GM10266 (cell line): Measurements from ENCODE around the gene KRT79.

Source experiments
- DNase-seq: peaks from one replicate; pipeline ENCODE4 v3.0.0; 2012; ENCODE audit errors: extremely low spot score
- TF ChIP-seq, protein P1 (sequence below): IDR thresholded peaks from 2 replicates; pipeline ENCODE4 v1.5.1; 2012; ENCODE audit warnings: mild to moderate bottlenecking, low read depth; ENCODE audit not compliant: control insufficient read depth, insufficient read depth; ENCODE audit errors: missing control alignments

The KRT79 gene

GRCh38 chr12:52790427-52791270 is 43.5 kb downstream of the KRT79 start:
- DNase-seq, result no peak
- TF ChIP-seq, protein P1, sequence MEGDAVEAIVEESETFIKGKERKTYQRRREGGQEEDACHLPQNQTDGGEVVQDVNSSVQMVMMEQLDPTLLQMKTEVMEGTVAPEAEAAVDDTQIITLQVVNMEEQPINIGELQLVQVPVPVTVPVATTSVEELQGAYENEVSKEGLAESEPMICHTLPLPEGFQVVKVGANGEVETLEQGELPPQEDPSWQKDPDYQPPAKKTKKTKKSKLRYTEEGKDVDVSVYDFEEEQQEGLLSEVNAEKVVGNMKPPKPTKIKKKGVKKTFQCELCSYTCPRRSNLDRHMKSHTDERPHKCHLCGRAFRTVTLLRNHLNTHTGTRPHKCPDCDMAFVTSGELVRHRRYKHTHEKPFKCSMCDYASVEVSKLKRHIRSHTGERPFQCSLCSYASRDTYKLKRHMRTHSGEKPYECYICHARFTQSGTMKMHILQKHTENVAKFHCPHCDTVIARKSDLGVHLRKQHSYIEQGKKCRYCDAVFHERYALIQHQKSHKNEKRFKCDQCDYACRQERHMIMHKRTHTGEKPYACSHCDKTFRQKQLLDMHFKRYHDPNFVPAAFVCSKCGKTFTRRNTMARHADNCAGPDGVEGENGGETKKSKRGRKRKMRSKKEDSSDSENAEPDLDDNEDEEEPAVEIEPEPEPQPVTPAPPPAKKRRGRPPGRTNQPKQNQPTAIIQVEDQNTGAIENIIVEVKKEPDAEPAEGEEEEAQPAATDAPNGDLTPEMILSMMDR, result no peak

GRCh38 chr12:52789637-52790426 is 44.3 kb downstream of the KRT79 start:
- DNase-seq, result no peak

GRCh38 chr12:52788876-52789636 is 45.1 kb downstream of the KRT79 start:
- TF ChIP-seq, protein P1, result no peak

More at GRCh38 chr12:52789637-52790426, 44.3 kb downstream of the KRT79 start:
- TF ChIP-seq, protein P1, result no peak

GRCh38 chr12:52788192-52788875 is 45.8 kb downstream of the KRT79 start:
- TF ChIP-seq, protein P1, result no peak
- no peak for DNase-seq

More at GRCh38 chr12:52788876-52789636, 45.1 kb downstream of the KRT79 start:
- DNase-seq, result no peak

GRCh38 chr12:52787324-52788191 is 46.6 kb downstream of the KRT79 start:
- TF ChIP-seq, protein P1, result no peak
- no peak for DNase-seq

GRCh38 chr12:52784909-52785308 is 49.2 kb downstream of the KRT79 start:
- DNase-seq, result no peak
- TF ChIP-seq, protein P1, result no peak
